HG03280 (cell line): ENCODE results near the gene SUPT6H.
"Not testable (repeated sequence)": the region's sequence is repeated elsewhere in the genome, so short reads cannot be mapped to it uniquely, and the experiment has no call there.

Experiments
- ATAC-seq: cut with Tn5 transposase; IDR thresholded peaks from one replicate; pipeline ENCODE4 v1.9.1; 2021; ENCODE audit warnings: mild to moderate bottlenecking, moderate library complexity; ENCODE audit not compliant: unreplicated experiment

The SUPT6H gene

DNA sequence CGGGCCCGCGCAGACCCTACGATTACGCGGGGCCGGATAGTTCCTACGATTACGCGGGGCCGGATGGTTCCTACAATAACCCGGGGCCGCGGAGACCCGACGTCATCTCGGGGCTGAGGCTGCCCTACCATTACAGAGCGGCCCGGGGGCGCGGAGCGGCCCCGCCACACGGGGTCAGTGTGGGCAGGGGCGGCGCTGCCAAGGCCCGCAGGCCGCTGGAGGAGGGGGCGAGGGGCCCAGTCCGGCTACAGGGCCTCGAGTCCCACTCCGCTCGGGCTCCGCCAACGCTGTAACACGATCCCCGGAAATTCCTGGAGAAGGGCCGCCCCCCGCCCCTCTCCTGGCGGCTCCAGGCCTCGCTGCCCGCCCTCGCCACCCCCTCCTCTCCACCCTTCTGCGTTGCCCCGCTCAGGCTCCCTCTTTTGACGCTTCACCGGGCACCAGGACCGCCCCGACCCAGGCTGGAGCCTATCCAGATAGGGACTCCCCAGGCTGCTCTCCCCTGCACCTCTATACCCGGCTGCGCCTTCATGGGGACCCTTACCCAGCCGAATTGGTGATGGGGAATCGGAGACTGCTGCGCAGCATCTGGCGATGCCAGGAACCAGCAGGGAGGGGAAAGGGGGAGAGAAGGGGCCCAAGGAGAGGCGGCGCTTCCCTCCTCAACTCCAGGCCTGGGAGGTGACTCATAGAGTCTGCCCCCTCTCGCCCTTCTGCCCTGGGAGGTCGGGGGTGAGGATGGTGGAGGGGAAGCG lies 55.8 kb downstream of the SUPT6H start, which contains the start of gene RAB34:
Gene RAB34 (minus strand): TSS at position 291 of the 755 bp plus-strand sequence. CDS start 602 bp downstream, outside the sequence.
- no peak for ATAC-seq

GRCh38 chr17:28718333-28719020 lies 56.5 kb downstream of the SUPT6H start:
- ATAC-seq: no peak

GRCh38 chr17:28719021-28719433 lies 57.0 kb downstream of the SUPT6H start:
- ATAC-seq: peak; percentile 1

DNA sequence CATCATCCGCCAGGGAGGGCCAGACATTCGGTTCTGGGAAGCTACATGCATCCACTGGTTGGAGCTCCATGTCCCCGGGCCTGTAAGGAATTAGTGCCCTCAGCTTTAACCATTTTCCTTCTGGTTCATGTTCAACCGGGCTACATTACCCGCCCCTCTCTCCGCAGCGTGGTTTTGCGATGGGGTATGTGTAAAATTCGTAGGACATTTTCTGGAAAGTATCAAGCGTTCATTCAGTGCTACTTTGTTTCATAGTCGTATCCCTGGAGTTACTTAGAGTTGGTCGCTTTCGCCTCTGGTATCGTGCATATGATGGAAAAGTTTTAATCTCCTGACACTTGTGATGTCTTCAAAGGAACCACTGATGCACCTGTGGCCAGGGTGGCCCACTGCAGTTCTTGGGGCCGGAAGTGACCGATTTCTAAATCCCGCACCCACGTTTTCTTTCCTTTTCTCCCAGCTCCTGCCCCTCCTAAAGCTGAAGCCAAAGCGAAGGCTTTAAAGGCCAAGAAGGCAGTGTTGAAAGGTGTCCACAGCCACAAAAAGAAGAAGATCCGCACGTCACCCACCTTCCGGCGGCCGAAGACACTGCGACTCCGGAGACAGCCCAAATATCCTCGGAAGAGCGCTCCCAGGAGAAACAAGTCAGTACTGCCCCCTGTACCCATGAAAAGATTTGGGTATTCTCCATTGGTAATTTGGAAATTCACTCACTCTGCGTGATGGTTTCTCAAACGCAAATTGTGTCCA lies 58.4 kb downstream of the SUPT6H start:
- ATAC-seq: no peak

DNA sequence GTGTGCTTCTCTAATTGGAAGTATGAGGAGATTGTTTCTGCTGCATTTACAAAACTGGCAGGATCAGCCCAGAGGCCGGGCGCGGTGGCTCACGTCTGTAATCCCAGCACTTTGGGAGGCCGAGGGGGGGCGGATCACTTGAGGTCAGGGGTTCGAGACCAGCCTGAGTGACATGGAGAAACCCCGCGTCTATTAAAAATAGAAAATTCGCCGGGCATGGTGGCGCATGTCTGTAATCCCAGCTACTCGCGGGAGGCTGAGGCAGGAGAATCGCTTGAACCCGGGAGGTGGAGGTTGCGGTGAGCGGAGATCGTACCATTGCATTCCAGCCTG lies 59.0 kb downstream of the SUPT6H start:
- ATAC-seq: not testable (repeated sequence)

GRCh38 chr17:28722417-28723158 lies 60.6 kb downstream of the SUPT6H start:
- no peak for ATAC-seq

GRCh38 chr17:28723159-28723835 lies 61.3 kb downstream of the SUPT6H start:
- no peak for ATAC-seq

- ATAC-seq: not testable (repeated sequence)
Measured at GRCh38 chr17:28723836-28724499, 62.0 kb downstream of the SUPT6H start.

- no peak for ATAC-seq
Measured at GRCh38 chr17:28724500-28725165, 62.6 kb downstream of the SUPT6H start.

- no peak for ATAC-seq
Measured at GRCh38 chr17:28725166-28725659, 63.2 kb downstream of the SUPT6H start.

- peak; percentile 2 for ATAC-seq
Measured at GRCh38 chr17:28725660-28726225, 63.7 kb downstream of the SUPT6H start.

GRCh38 chr17:28726226-28726626 lies 64.2 kb downstream of the SUPT6H start, which contains the start of gene TLCD1:
TLCD1 (minus strand) TSS chr17:28726233; CDS start chr17:28726097, 136 bp downstream.
- peak; percentile 17 for ATAC-seq

DNA sequence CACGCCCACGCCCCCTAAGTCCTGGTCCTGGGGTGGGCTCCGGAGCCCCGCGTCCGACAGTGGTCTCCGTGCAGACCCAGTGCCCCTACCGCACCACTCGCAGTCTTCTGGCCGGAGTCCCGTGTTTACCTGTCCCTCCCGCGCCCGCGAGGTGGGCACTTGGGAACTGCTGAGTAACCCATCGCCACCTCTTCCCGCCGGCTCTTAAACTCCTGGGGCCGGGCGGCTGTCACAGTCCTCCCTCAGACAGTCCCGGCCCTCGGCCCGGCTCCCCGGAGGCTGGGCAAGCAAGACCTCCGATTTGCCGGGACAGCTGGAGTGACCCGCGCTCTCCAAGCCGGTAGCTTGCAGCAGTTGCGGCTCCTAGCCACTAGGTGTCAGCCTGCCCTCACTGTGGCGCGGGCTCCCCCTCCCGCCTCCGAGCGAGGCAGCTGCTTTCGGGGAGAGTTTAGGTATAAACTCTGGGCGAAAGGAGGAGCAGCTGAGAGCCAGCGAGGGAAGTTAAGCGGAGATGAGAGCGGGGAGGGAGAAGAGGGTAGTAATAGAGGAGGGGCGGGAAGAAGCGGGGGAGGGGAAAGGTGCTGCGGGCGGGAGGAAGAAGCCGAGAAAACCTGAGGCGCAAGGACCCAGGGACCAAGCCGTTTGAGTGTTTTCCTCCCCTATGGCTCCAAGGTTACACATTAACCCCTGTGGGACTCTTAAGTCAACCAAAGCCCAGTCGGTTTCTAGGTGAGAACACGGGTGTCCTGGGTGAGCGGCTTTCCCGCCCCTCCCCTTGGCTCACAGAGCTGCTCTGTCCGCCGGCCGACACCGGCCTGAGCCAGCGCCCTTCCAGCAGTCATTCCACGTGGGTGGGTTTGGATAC lies 64.9 kb downstream of the SUPT6H start:
- ATAC-seq: peak; percentile 40

DNA sequence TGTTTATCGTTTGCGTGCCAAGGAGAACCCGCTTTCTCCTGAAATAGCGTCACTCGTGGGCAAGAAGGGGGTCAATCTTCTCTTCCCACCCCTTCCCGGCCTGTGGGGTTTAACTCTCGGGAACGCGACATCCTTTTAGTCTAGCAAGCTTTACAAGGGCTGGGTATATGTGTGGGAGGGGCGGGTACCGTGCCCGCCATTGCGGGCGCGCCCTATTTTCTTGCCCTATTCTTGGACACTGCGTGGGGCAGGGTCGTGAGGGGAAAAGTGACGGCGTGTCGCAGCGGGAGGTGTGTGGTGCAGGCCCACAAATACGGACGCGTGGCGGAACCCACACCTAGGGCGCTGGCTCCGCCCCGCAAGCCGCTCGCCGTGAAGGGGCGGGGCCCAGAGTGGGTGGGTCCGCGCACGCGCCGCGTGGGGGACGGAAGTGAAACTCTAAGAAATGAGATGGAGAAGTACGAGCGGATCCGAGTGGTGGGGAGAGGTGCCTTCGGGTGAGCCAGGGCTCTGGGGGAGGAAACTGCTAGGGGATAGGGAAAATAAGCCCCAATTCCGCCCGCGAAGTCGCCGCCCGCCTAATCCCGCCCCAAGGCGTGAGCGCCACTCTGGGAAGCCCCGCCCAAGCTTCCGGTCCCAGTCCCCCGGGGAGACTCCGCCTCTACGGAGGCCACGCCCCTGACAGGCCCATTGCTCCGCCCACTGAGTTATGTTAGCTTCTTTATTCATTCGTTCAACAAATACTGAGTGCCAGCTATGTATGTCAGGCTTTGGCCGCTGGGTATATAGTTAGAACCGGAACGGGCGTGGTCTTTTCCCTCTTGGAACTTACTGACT lies 66.6 kb downstream of the SUPT6H start, which contains the start of gene NEK8:
Gene NEK8 (plus strand): TSS at position 425 of the 837 bp plus-strand sequence. CDS start 26 bp downstream, at position 451.
- ATAC-seq: peak; percentile 42

DNA sequence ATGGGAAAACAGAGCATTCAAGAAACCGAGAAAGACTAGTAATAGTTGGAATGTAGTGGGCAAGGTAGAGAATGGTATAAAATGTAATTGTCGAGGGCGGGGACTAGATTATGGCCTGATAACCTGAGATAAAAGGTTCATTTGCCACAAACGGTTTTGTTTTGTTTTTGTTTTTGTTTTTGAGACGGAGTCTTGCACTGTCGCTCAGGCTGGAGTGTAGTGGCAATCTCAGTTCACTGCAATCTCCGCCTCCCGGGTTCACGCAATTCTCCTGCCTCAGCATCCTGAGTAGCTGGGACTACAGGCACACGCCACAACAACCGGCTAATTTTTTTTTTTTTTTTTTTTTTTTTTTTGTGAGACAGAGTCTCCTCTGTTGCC lies 67.9 kb downstream of the SUPT6H start:
- ATAC-seq: no peak

DNA sequence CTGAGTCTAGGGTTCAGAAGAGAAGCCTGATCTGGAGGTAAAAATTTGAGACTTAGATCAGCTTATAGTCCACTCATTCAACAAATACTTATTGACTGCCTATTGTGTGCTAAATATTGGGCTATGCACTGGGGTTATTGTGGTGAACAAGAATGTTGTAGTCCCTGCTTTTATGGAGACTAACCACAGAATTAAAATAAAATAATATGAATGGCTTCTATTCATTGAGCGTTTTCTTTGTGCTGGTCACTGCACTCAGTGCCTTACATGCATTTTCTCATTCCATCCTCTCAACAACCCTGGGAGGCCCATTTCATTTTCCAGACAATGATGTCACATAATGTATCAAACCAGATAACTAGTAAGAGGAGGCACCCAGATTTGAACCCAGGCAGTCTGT lies 71.3 kb downstream of the SUPT6H start:
- ATAC-seq: no peak
